Psoas muscle (tissue), 8 donors: ENCODE measurements around the gene NTNG1. TPM values are rescaled to one million over a fixed set of nuclear protein-coding genes. Genes with fewer than 3 reads are reported as not detected.

Experiments used
- ATAC-seq, 4 donors: fragments of 200-7000 bp; cut with Tn5 transposase; one replicate each; pipeline ENCODE4 v1.9.1; 2020; ENCODE audit warnings: moderate library complexity in 3 of 4, mild to moderate bottlenecking in 2 of 4
- DNase-seq, 2 donors: peaks; one replicate each; pipeline ENCODE4 v3.0.0-alpha.2; 2020
- H3K27ac ChIP-seq: fragments of 200-600 bp; one replicate; pipeline ENCODE4 v1.8.0; 2022
- H3K27me3 ChIP-seq, 3 donors: fragments of 200-600 bp in 1 of 3; one replicate each; pipeline versions ENCODE4 v1.6.1 to v1.8.0; 2013 to 2022; ENCODE audit warnings: low read length in 2 of 3, mild to moderate bottlenecking in 2 of 3, moderate library complexity in 1 of 3; ENCODE audit not compliant: insufficient read depth in 3 of 3
- H3K36me3 ChIP-seq, 2 donors: fragments of 200-600 bp in 1 of 2; one replicate each; pipeline versions ENCODE4 v1.6.1 to v1.8.0; 2013 to 2022; ENCODE audit warnings: low read depth in 1 of 2, mild to moderate bottlenecking in 1 of 2, moderate library complexity in 1 of 2; ENCODE audit not compliant: insufficient read depth in 1 of 2
- H3K4me1 ChIP-seq: fragments of 200-600 bp; one replicate; pipeline ENCODE4 v1.8.0; 2022
- H3K4me3 ChIP-seq: fragments of 200-600 bp; one replicate; pipeline ENCODE4 v1.8.0; 2022; ENCODE audit warnings: mild to moderate bottlenecking
- H3K9me3 ChIP-seq: fragments of 200-600 bp; one replicate; pipeline ENCODE4 v1.8.0; 2022
- CTCF ChIP-seq: fragments of 200-600 bp; IDR thresholded peaks from one replicate; pipeline ENCODE4 v1.8.0; 2022; ENCODE audit warnings: antibody characterized with exemption
- WGBS, 3 donors: extraction: QIAGEN DNeasy Blood & Tissue Kit; methylation state at CpG; one replicate each; pipeline versions ENCODE4 v1.1.6 to v1.1.7; 2013; 5-methylcytosine and 5-hydroxymethylcytosine counted together
- intact Hi-C, 2 donors: fragments of 100-400 bp; cut with DNase I; formaldehyde crosslinking; loops; one replicate each; pipeline versions ENCODE4 v1.11.0 to v1.14.2; 2022
- polyA plus RNA-seq, 3 donors: library from polyadenylated mRNA; stranded (reverse); fragments of 200-250 nt; gene quantifications; one replicate each; pipeline ENCODE4 v1.2.3, GENCODE V29; 2013
- total RNA-seq, 4 donors: library from RNA; stranded (reverse); fragmentation: NEBNext Ultra II Directional in 2 of 4; extraction: Animal tissue kit (Norgen Biotek cat#: 25700) in 2 of 4; gene quantifications; one replicate each; pipeline versions ENCODE4 v1.2.1 to v1.2.4, GENCODE V29; 2021 to 2023
- donor health status: healthy with polysubstance abuse.
- donor health status: DM: no; HTN: no; CAD: no; lungs with moderate emphysema.
- donor health status: Bipolar disorder and iron deficiency.
- donor health status: healthy.
- donor health status: DM: yes; HTN: yes; CAD: no.
- donor health status: DM: no; HTN: no; CAD: no.
- donor health status: DM: no; HTN: no; CAD: no.
- donor health status: DM: yes; HTN: yes; CAD: no.

The NTNG1 gene
- total and polyA plus RNA-seq, 7 donors: 0.01 to 0.34 (median 0.27) TPM; not detected in 4

- Histone ChIP-seq H3K4me3 (no peak overlapping the region), H3K36me3 (no peaks in the 10 kb centered on the region), H3K27ac (no peak overlapping the region), H3K27me3 (peaks cover 0 to 2% (median 0%) of the 10 kb centered on the region in 3 donors), H3K9me3 (no peaks in the 10 kb centered on the region), H3K4me1 (no peaks in the 10 kb centered on the region)
- TF ChIP-seq CTCF: no peak
- WGBS, 3 donors: 69 to 73% (median 73%) methylated on average over 5 of the region's 5 CpGs
- intact Hi-C loops: no loop called here
- ATAC-seq: no peak
- DNase-seq: no peak
Observed at GRCh38 chr1:107172450-107173170, 31.8 kb downstream of the NTNG1 start.

- no peak overlapping the region for H3K4me3 ChIP-seq
- H3K4me1 ChIP-seq: no peaks in the 10 kb centered on the region
- DNase-seq: no peak
- H3K27ac ChIP-seq: no peak overlapping the region
- intact Hi-C loops: no loop called here
- ATAC-seq: no peak
- H3K27me3 ChIP-seq: peaks cover 0 to 7% (median 0%) of the 10 kb centered on the region in 3 donors
- WGBS, 3 donors: 13 to 19% (median 15%) methylated on average over 1 of the region's 1 CpG
- no peak for TF ChIP-seq CTCF
- no peaks in the 10 kb centered on the region for H3K9me3 ChIP-seq
- H3K36me3 ChIP-seq: no peaks in the 10 kb centered on the region
Observed at GRCh38 chr1:107175102-107175909, 34.5 kb downstream of the NTNG1 start.

GRCh38 chr1:107181253-107181969 is 40.6 kb downstream of the NTNG1 start:
- DNase-seq (no peak), ATAC-seq (no peak)
- peaks cover 0 to 4% (median 0%) of the 10 kb centered on the region in 3 donors for H3K27me3 ChIP-seq
- no peak overlapping the region for H3K4me3 ChIP-seq
- 22 to 37% (median 24%) methylated on average over 5 of the region's 5 CpGs for WGBS, 3 donors
- no peaks in the 10 kb centered on the region for H3K4me1 ChIP-seq
- no peak for TF ChIP-seq CTCF
- H3K9me3 ChIP-seq: no peaks in the 10 kb centered on the region
- no peaks in the 10 kb centered on the region for H3K36me3 ChIP-seq
- no peak overlapping the region for H3K27ac ChIP-seq
- intact Hi-C loops: no loop called here

GRCh38 chr1:107183011-107183410 is 42.2 kb downstream of the NTNG1 start:
- WGBS, 3 donors: 57 to 62% (median 59%) methylated on average over 4 of the region's 4 CpGs
- Histone ChIP-seq H3K4me3 (no peak overlapping the region), H3K4me1 (no peaks in the 10 kb centered on the region), H3K27me3 (peaks cover 0 to 4% (median 0%) of the 10 kb centered on the region in 3 donors), H3K36me3 (no peaks in the 10 kb centered on the region), H3K27ac (no peak overlapping the region), H3K9me3 (no peaks in the 10 kb centered on the region)
- intact Hi-C loops: no loop called here
- TF ChIP-seq CTCF: no peak
- no peak for DNase-seq
- no peak for ATAC-seq
